ENCODE measurements around the gene ERICH2.

DNA sequence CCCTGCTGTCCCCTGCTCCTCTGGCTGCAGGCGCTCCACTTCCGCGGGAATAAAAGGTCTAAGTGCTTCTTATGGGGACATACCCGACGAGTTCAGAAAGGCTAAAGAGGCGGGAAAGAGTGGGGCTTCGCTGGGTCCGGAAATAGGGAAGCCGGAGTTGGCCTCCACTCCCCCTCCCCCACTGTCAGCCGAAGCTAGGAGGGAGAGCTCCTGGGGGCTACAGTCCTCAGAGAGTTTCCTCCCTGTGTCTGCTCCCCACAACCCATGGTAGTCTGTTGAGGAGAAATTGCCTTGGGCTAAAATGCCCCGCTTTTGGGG, 53.7 kb downstream of the ERICH2 start:
- no peak for TF ChIP-seq EP300 (IDR thresholded peaks at IDR 0.05; ENCODE audit: borderline replicate concordance)
- TF ChIP-seq, protein P1, sequence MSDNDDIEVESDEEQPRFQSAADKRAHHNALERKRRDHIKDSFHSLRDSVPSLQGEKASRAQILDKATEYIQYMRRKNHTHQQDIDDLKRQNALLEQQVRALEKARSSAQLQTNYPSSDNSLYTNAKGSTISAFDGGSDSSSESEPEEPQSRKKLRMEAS (IDR thresholded peaks at IDR 0.05): no peak
- TF ChIP-seq, protein P2, sequence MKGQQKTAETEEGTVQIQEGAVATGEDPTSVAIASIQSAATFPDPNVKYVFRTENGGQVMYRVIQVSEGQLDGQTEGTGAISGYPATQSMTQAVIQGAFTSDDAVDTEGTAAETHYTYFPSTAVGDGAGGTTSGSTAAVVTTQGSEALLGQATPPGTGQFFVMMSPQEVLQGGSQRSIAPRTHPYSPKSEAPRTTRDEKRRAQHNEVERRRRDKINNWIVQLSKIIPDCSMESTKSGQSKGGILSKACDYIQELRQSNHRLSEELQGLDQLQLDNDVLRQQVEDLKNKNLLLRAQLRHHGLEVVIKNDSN (IDR thresholded peaks at IDR 0.05): no peak
- TF ChIP-seq NFIC (IDR thresholded peaks at IDR 0.05): no peak
- no peak for TF ChIP-seq RAD21 (IDR thresholded peaks at IDR 0.05; ENCODE audit: low read depth)
- TF ChIP-seq, protein P3, sequence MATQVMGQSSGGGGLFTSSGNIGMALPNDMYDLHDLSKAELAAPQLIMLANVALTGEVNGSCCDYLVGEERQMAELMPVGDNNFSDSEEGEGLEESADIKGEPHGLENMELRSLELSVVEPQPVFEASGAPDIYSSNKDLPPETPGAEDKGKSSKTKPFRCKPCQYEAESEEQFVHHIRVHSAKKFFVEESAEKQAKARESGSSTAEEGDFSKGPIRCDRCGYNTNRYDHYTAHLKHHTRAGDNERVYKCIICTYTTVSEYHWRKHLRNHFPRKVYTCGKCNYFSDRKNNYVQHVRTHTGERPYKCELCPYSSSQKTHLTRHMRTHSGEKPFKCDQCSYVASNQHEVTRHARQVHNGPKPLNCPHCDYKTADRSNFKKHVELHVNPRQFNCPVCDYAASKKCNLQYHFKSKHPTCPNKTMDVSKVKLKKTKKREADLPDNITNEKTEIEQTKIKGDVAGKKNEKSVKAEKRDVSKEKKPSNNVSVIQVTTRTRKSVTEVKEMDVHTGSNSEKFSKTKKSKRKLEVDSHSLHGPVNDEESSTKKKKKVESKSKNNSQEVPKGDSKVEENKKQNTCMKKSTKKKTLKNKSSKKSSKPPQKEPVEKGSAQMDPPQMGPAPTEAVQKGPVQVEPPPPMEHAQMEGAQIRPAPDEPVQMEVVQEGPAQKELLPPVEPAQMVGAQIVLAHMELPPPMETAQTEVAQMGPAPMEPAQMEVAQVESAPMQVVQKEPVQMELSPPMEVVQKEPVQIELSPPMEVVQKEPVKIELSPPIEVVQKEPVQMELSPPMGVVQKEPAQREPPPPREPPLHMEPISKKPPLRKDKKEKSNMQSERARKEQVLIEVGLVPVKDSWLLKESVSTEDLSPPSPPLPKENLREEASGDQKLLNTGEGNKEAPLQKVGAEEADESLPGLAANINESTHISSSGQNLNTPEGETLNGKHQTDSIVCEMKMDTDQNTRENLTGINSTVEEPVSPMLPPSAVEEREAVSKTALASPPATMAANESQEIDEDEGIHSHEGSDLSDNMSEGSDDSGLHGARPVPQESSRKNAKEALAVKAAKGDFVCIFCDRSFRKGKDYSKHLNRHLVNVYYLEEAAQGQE (IDR thresholded peaks at IDR 0.05; ENCODE audit: low read depth): no peak
- TF ChIP-seq TEAD4 (IDR thresholded peaks at IDR 0.05): no peak
- TF ChIP-seq TAF1 (IDR thresholded peaks at IDR 0.05; ENCODE audit: low read depth): no peak
- no peak for TF ChIP-seq YY1 (IDR thresholded peaks at IDR 0.05; ENCODE audit: low read depth)
- no peak for TF ChIP-seq CREB1 (IDR thresholded peaks at IDR 0.05; ENCODE audit: low read depth)
- TF ChIP-seq ZBTB7A (IDR thresholded peaks at IDR 0.05; ENCODE audit: low read depth): no peak
- TF ChIP-seq FOXM1 (IDR thresholded peaks at IDR 0.05; ENCODE audit: borderline replicate concordance, low read depth): no peak
- TF ChIP-seq CEBPB (IDR thresholded peaks at IDR 0.05): no peak
